HS-27A (cell line): ENCODE measurements around the gene PHIP.

Experiments
- DNase-seq: peaks from one replicate; pipeline ENCODE4 v3.0.0-alpha.2; 2012; ENCODE audit warnings: low read depth, missing footprints

The PHIP gene

GRCh38 chr6:79009819-79010218, 68.2 kb downstream of the PHIP start:
- DNase-seq = no peak

GRCh38 chr6:79005497-79005896, 72.6 kb downstream of the PHIP start:
- no peak for DNase-seq

DNA sequence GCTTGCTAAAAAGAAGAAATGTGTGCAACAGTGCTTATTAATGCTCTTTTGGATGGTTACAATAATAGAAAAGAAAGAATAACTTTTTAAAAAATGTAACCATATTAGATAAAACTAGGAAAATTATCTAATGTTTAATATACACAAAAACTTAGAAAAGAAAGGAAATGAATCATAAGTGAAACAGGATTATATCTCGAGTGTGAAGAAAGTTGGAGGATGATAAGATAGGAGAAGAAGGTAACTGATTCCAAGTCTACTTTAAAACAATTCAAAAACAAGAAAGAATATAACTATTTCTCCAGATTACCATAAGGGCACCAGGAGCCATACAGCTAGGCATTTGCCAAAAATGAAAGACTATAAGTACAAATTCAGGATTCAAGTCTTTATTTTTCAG, 73.0 kb downstream of the PHIP start:
- DNase-seq = no peak

- DNase-seq = no peak
Measured at GRCh38 chr6:79004239-79004638, 73.8 kb downstream of the PHIP start.

DNA sequence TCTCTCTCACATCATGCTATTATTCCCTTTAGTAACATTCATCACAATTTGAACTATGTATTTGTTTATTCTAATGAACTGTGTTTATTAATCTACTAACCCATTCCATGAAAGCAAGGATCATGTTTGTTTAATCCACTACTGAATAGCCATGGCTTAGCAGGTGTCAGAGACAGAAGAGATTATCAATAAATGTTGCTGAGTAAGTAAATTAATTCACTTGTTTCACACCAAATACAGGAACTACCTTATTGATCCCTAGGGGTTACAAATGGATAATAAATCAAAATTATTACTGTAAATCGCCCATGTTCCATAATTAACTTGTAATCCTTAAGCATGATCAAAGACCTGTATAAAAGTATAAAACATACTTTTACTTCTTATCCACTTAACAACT, 76.6 kb downstream of the PHIP start:
- no peak for DNase-seq

- no peak for DNase-seq
Measured at GRCh38 chr6:78999737-79000136, 78.3 kb downstream of the PHIP start.

GRCh38 chr6:78995946-78996345, 82.1 kb downstream of the PHIP start:
- DNase-seq = no peak

- DNase-seq = no peak
Measured at GRCh38 chr6:78995346-78995745, 82.7 kb downstream of the PHIP start.

GRCh38 chr6:78993955-78994354, 84.1 kb downstream of the PHIP start:
- no peak for DNase-seq

DNA sequence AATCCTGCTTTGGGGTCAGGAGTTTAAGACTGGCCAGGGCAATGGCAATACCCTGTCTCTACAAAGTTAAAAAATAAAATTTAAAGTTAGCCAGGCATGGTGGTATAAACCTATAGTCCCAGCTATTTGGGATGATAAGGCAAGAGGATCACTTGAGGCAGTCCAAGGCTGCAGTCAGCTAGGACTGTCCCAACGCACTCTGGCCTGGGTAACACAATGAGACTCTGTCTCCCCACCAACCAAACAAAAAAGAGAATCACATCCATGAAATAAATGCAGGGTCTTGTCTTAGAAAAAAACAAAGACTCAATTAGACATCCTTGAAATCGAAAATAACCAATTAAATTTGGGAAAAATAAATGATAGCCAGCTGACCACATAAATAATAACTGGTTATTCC, 88.9 kb downstream of the PHIP start:
- DNase-seq = no peak

DNA sequence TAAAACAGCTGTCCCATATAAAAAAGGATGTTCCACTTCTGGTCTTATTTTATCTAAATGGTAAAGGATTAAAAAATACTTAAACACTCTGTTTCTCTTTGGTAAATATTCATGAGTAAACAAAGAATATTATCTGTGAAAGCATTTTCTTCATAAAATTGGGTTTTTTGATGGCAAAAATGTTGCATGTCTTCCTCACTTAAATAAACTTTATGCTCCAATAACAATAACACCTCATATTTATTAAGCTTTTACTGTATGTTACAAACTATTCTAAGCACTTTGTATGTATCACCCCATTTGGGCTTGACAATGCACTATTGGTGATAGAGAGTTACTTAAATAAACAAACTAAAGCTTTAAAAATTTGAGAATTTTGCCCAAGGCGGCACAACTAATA, 91.9 kb downstream of the PHIP start:
- no peak for DNase-seq

- no peak for DNase-seq
Measured at GRCh38 chr6:78984225-78984950, 93.7 kb downstream of the PHIP start.

GRCh38 chr6:78967191-78967590, 110.9 kb downstream of the PHIP start:
- no peak for DNase-seq

- DNase-seq = no peak
Measured at GRCh38 chr6:78966542-78966941, 111.5 kb downstream of the PHIP start.

GRCh38 chr6:78962448-78962847, 115.6 kb downstream of the PHIP start:
- DNase-seq = no peak

DNA sequence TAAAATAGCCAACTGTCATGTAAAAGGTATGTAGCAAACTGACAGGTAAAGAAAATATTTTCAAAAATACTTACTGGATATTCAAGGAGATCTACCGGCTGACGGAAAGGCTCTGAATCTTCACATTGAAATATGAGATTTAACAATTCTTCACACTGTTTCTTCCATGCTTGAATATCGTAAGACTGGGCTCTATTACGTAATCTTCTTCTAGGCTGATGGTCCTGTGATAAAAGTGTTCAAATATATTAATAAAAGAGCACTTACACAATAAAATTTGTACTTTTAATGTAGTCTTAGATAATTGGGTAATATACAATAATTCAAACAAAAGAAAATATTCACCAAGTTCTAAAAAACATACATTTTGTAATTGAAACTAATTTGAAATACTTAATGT, 123.3 kb downstream of the PHIP start:
- no peak for DNase-seq

- DNase-seq = no peak
Measured at GRCh38 chr6:78953798-78954197, 124.3 kb downstream of the PHIP start.

- DNase-seq = no peak
Measured at GRCh38 chr6:78952362-78952761, 125.7 kb downstream of the PHIP start.

DNA sequence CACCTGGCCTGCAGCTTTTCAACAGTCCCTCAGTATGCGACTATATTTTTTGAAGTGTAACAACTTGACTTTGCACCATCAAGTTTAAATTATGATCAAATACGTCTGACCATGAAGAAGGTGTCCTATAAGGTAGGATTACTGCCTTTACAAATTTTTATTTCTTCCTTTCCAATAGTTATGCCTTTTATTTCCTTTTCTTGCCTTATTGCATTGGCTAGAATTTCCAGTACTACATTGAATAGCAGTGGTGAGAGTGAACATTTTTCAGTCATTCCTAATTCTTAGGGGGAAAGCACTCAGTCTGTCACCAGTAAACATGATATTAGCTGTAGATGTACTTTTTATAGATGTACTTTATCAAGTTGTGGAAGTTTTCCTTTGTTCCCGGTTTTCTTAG, 129.3 kb downstream of the PHIP start:
- no peak for DNase-seq

- no peak for DNase-seq
Measured at GRCh38 chr6:78947962-78948361, 130.1 kb downstream of the PHIP start.

- no peak for DNase-seq
Measured at GRCh38 chr6:78947529-78947928, 130.5 kb downstream of the PHIP start.

DNA sequence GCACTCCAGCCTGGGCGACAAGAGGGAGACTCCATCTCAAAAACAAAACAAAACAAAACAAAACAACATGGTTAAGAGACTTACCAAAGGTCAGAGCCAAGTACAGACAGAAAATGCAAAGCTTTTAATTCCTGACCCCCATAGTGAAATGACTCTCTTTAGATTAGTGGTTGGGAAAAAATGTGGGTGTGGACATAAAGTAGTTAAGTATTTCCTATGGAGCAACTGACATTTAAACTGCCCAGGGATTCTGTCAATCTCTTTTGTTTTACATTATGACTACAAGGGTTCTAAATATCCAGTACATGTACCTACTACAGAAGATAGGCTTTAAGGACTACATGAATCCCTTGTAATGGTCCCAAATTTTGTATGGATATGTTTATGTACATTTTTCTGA, 135.6 kb downstream of the PHIP start:
- no peak for DNase-seq

GRCh38 chr6:78936515-78936914, 141.5 kb downstream of the PHIP start:
- DNase-seq = no peak

- no peak for DNase-seq
Measured at GRCh38 chr6:78935553-78935952, 142.5 kb downstream of the PHIP start.

GRCh38 chr6:78925317-78925716, 152.7 kb downstream of the PHIP start:
- DNase-seq = no peak
